ENCODE results near the gene PRR35. TPM values are rescaled to one million over a fixed set of nuclear protein-coding genes. Genes with fewer than 3 reads are reported as not detected.
A peak's percentile ranks its signal among the peaks of the same experiment; 100 is the strongest.

Gene PRR35
- total RNA-seq, 1 donor, result under 0.01 TPM

DNA sequence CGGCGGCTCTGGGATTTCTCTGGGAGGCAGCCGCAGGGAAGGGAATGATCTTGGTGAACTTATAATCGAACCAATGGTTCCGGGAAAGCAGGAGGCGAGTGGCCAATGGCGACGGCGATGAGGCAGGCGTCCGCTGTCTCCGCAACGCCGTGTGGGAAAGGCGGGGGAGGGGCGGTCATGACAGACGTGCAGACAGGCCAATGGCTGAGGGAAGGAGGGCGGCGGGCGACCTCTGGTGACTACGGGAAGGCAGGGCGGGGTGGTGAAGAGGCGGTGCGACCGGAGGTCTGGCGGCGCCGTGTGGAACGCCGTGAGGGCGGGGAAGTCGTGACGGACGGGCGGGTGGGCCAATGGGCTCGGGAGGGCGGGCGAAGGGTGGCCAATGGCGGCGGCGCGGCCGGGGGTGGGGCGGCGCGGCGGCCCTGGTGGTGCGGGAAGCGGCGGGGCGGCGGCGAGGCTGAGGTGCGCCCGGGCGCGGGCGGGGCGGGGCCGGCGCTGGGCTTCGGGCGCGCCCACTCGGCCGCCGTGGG lies 29.5 kb downstream of the PRR35 start, which contains the start of gene RAB40C:
Gene RAB40C, plus strand, starts transcription at position 409 of the 530 bp plus-strand sequence. CDS start 226 bp downstream, outside the sequence.
- peak within 1 kb of the TSS; percentile 90 for H3K4me2 ChIP-seq (ENCODE audit: insufficient read depth, low read length)
- H3K27me3 ChIP-seq (ENCODE audit: insufficient read depth, low read length), result no peaks in the 10 kb centered on the region
- H3K27ac ChIP-seq (ENCODE audit: low read depth, low read length), result peak within 1 kb of the TSS; percentile 88
- peak; percentile 100 for DNase-seq (ENCODE audit: insufficient read length, low spot score, missing footprints)
- H4K20me1 ChIP-seq (ENCODE audit: insufficient read depth, low read length), result peaks cover 46% of the 10 kb centered on the region
- peak within 1 kb of the TSS; percentile 97 for H3K4me3 ChIP-seq (ENCODE audit: insufficient read depth, low read length)
- peak within 1 kb of the TSS; percentile 79 for H2AFZ ChIP-seq (ENCODE audit: low read length)
- no peaks in the 10 kb centered on the region for H3K9me3 ChIP-seq (ENCODE audit: low read depth, low read length)
- no peaks in the 10 kb centered on the region for H3K36me3 ChIP-seq (ENCODE audit: insufficient read depth, low read length)
- TF ChIP-seq, protein P1, sequence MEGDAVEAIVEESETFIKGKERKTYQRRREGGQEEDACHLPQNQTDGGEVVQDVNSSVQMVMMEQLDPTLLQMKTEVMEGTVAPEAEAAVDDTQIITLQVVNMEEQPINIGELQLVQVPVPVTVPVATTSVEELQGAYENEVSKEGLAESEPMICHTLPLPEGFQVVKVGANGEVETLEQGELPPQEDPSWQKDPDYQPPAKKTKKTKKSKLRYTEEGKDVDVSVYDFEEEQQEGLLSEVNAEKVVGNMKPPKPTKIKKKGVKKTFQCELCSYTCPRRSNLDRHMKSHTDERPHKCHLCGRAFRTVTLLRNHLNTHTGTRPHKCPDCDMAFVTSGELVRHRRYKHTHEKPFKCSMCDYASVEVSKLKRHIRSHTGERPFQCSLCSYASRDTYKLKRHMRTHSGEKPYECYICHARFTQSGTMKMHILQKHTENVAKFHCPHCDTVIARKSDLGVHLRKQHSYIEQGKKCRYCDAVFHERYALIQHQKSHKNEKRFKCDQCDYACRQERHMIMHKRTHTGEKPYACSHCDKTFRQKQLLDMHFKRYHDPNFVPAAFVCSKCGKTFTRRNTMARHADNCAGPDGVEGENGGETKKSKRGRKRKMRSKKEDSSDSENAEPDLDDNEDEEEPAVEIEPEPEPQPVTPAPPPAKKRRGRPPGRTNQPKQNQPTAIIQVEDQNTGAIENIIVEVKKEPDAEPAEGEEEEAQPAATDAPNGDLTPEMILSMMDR (IDR thresholded peaks at IDR 0.05; ENCODE audit: extremely low read depth, low read depth, low read length), result no peak
- H3K4me1 ChIP-seq (ENCODE audit: insufficient read depth, low read length), result peaks cover 37% of the 10 kb centered on the region
- peaks cover 61% of the 10 kb centered on the region for H3K79me2 ChIP-seq (ENCODE audit: insufficient read depth, low read length)

DNA sequence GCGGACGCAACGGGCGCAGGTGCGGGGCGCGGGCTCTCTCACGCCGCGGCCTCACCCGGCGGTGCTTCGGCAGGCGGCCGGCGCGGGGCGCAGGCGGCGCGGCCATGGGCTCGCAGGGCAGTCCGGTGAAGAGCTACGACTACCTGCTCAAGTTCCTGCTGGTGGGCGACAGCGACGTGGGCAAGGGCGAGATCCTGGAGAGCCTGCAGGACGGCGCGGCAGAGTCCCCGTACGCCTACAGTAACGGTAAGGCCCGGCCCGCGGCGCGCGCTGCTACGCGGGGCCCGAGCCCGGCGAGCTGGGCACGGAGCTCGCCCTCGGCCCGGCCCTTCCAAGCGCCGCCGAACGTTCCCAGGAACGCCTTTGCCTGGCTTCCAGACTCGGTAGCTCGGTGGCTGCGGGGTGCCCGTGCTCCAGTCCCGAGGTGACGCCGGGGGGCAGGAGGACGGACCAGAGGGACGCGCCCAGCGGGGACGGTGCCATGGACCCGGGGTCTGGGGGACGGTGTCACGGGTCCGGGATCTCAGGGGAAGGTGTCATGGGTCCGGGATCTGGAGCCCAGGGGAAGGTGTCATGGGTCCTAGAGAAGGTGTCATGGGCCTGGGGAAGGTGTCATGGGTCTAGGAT lies 30.1 kb downstream of the PRR35 start:
- peak; percentile 93 for DNase-seq (ENCODE audit: insufficient read length, low spot score, missing footprints)
- Histone ChIP-seq H3K27ac (ENCODE audit: low read depth, low read length) (peak overlapping the region; percentile 51), H3K79me2 (ENCODE audit: insufficient read depth, low read length) (peaks cover 65% of the 10 kb centered on the region)

DNA sequence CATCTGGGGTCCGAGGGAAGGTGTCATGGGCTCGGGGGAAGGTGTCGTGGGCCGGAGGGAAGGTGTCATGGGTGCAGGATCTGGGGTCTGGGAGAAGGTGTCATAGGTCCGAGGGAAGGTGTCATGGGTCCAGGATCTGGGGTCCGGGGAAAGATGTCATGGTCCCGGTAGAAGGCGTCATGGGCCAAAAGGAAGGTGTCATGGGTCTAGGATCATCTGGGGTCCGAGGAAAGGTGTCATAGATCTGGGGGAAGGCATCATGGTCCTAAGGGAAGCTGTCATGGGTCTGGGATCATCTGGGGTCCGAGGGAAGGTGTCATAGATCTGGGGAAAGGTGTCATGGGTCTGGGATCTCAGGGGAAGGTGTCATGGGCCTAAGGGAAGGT lies 30.6 kb downstream of the PRR35 start:
- Histone ChIP-seq H3K79me2 (ENCODE audit: insufficient read depth, low read length) (peaks cover 68% of the 10 kb centered on the region), H4K20me1 (ENCODE audit: insufficient read depth, low read length) (peaks cover 53% of the 10 kb centered on the region), H3K4me1 (ENCODE audit: insufficient read depth, low read length) (peaks cover 33% of the 10 kb centered on the region), H3K27me3 (ENCODE audit: insufficient read depth, low read length) (no peaks in the 10 kb centered on the region), H2AFZ (ENCODE audit: low read length) (no peak overlapping the region), H3K9me3 (ENCODE audit: low read depth, low read length) (no peaks in the 10 kb centered on the region), H3K36me3 (ENCODE audit: insufficient read depth, low read length) (no peaks in the 10 kb centered on the region), H3K27ac (ENCODE audit: low read depth, low read length) (peak overlapping the region; percentile 51), H3K4me2 (ENCODE audit: insufficient read depth, low read length) (peak overlapping the region; percentile 81), H3K4me3 (ENCODE audit: insufficient read depth, low read length) (peak overlapping the region; percentile 97)
- no peak for DNase-seq (ENCODE audit: insufficient read length, low spot score, missing footprints)
- TF ChIP-seq, protein P1 (IDR thresholded peaks at IDR 0.05; ENCODE audit: extremely low read depth, low read depth, low read length), result no peak

More for the DNA sequence above, 30.1 kb downstream of the PRR35 start:
- peak overlapping the region; percentile 81 for H3K4me2 ChIP-seq (ENCODE audit: insufficient read depth, low read length)
- no peaks in the 10 kb centered on the region for H3K36me3 ChIP-seq (ENCODE audit: insufficient read depth, low read length)
- TF ChIP-seq, protein P1 (IDR thresholded peaks at IDR 0.05; ENCODE audit: extremely low read depth, low read depth, low read length), result no peak
- no peaks in the 10 kb centered on the region for H3K27me3 ChIP-seq (ENCODE audit: insufficient read depth, low read length)
- H4K20me1 ChIP-seq (ENCODE audit: insufficient read depth, low read length), result peaks cover 51% of the 10 kb centered on the region
- H2AFZ ChIP-seq (ENCODE audit: low read length), result peak overlapping the region; percentile 59
- H3K4me1 ChIP-seq (ENCODE audit: insufficient read depth, low read length), result peaks cover 37% of the 10 kb centered on the region
- no peaks in the 10 kb centered on the region for H3K9me3 ChIP-seq (ENCODE audit: low read depth, low read length)
- peak overlapping the region; percentile 97 for H3K4me3 ChIP-seq (ENCODE audit: insufficient read depth, low read length)

DNA sequence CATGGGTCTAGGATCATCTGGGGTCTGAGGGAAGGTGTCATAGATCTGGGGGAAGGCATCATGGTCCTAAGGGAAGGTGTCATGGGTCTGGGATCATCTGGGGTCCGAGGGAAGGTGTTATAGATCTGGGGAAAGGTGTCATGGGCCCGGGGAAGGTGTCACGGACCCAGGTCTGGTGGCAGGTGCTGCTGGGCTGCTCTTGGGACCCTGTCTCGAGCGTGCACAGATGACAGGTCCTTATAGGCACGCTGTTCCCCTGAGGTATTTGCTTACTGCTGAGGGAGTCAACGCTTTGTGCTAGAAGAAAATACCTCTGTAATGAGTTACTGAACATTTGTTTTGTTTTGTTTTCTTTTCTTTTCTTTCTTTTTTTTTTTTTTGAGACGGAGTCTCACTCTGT lies 31.0 kb downstream of the PRR35 start:
- Histone ChIP-seq H3K36me3 (ENCODE audit: insufficient read depth, low read length) (no peaks in the 10 kb centered on the region), H3K9me3 (ENCODE audit: low read depth, low read length) (no peaks in the 10 kb centered on the region), H3K4me2 (ENCODE audit: insufficient read depth, low read length) (peak overlapping the region; percentile 81), H3K79me2 (ENCODE audit: insufficient read depth, low read length) (peaks cover 72% of the 10 kb centered on the region), H3K4me3 (ENCODE audit: insufficient read depth, low read length) (peak overlapping the region; percentile 97), H3K4me1 (ENCODE audit: insufficient read depth, low read length) (peaks cover 29% of the 10 kb centered on the region), H4K20me1 (ENCODE audit: insufficient read depth, low read length) (peaks cover 55% of the 10 kb centered on the region), H3K27ac (ENCODE audit: low read depth, low read length) (peak overlapping the region; percentile 51), H2AFZ (ENCODE audit: low read length) (no peak overlapping the region), H3K27me3 (ENCODE audit: insufficient read depth, low read length) (no peaks in the 10 kb centered on the region)
- DNase-seq (ENCODE audit: insufficient read length, low spot score, missing footprints), result peak; percentile 32
- TF ChIP-seq, protein P1 (IDR thresholded peaks at IDR 0.05; ENCODE audit: extremely low read depth, low read depth, low read length), result no peak

Data from osteoblast (primary cell).